Colonic mucosa (tissue), 4 donors: Measurements from ENCODE around the gene ZNF212. TPM values are rescaled to one million over a fixed set of nuclear protein-coding genes. Genes with fewer than 3 reads are reported as not detected.

Experiments
- DNase-seq: peaks from one replicate; pipeline ENCODE4 v3.0.0-alpha.2; 2020
- H3K27ac ChIP-seq: fragments of 200-600 bp; one replicate; pipeline ENCODE4 v1.8.0; 2021
- H3K27me3 ChIP-seq: fragments of 200-600 bp; one replicate; pipeline ENCODE4 v1.8.0; 2021
- H3K36me3 ChIP-seq: fragments of 200-600 bp; one replicate; pipeline ENCODE4 v1.8.0; 2021
- H3K4me1 ChIP-seq: fragments of 200-600 bp; one replicate; pipeline ENCODE4 v1.8.0; 2021; ENCODE audit warnings: mild to moderate bottlenecking
- H3K4me3 ChIP-seq: fragments of 200-600 bp; one replicate; pipeline ENCODE4 v1.8.0; 2021
- H3K9ac ChIP-seq, 2 donors: one replicate each; pipeline ENCODE4 v1.7.0; 2013; ENCODE audit warnings: control low read depth in 2 of 2, low read depth in 2 of 2, low read length in 2 of 2
- H3K9me3 ChIP-seq: fragments of 200-600 bp; one replicate; pipeline ENCODE4 v1.8.0; 2021
- intact Hi-C: fragments of 100-400 bp; cut with DNase I; formaldehyde crosslinking; loops from one replicate; pipeline ENCODE4 v1.14.1; 2022
- total RNA-seq, 2 donors: library from RNA; stranded (reverse); fragmentation: NEBNext Ultra II Directional in 1 of 2; extraction: Animal tissue kit (Norgen Biotek cat#: 25700) in 1 of 2; gene quantifications; one replicate each; pipeline ENCODE4 v1.2.1, GENCODE V29; 2021
- TF ChIP-seq, protein P1 (sequence below): fragments of 200-600 bp; IDR thresholded peaks from one replicate; pipeline ENCODE4 v1.8.0; 2022; ENCODE audit warnings: antibody characterized with exemption, mild to moderate bottlenecking
- donor health status: healthy.
- donor health status: DM: no; HTN: no; CAD: no.
- donor health status: DM: no; HTN: no; CAD: no.

The ZNF212 gene
- total RNA-seq, 2 donors from 2014 or later, result 9.8 to 10.4 TPM

DNA sequence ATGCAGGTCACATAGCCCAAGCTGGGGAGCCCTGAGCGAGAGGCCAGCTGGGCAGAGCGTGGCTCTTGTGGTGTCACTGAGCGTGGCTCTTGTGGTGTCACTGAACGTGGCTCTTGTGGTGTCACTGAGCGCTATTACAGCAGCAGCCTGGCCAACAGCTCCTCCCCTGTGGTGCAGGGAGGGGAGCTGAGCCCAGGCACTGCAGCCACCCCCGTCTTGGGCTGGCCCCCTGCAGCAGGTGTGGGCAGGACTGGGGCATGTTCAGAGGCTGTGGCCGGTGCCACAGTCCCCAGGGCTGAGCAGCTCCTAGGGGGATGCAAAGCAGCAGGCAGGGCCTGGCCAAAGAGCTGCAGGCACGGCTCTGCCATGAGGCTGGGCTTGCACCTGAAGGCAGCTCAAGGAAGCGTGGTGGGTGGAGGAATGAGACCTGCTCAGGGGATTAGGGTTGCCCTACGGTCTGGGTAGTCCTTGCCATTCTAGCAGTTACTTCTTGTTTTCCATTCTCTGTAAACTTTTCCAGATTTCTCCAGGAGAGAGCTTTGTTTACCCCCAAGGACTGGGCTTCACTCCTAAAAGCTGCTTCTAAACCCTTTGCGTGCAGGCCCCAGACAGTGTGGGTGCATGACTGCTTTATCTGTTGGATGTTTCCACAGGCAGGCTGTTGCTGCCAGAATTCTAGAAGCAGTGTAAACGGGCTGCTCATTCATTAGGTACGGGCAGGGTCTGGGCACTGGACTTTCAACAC lies 51.8 kb downstream of the ZNF212 start:
- H3K9ac ChIP-seq, result no peak overlapping the region
- no peak overlapping the region for H3K4me3 ChIP-seq
- intact Hi-C loops, result no loop called here
- H3K27ac ChIP-seq, result no peak overlapping the region
- TF ChIP-seq, protein P1, sequence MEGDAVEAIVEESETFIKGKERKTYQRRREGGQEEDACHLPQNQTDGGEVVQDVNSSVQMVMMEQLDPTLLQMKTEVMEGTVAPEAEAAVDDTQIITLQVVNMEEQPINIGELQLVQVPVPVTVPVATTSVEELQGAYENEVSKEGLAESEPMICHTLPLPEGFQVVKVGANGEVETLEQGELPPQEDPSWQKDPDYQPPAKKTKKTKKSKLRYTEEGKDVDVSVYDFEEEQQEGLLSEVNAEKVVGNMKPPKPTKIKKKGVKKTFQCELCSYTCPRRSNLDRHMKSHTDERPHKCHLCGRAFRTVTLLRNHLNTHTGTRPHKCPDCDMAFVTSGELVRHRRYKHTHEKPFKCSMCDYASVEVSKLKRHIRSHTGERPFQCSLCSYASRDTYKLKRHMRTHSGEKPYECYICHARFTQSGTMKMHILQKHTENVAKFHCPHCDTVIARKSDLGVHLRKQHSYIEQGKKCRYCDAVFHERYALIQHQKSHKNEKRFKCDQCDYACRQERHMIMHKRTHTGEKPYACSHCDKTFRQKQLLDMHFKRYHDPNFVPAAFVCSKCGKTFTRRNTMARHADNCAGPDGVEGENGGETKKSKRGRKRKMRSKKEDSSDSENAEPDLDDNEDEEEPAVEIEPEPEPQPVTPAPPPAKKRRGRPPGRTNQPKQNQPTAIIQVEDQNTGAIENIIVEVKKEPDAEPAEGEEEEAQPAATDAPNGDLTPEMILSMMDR, result no peak
- no peak for DNase-seq
- no peaks in the 10 kb centered on the region for H3K4me1 ChIP-seq
- H3K9me3 ChIP-seq, result no peaks in the 10 kb centered on the region
- H3K27me3 ChIP-seq, result no peaks in the 10 kb centered on the region
- no peaks in the 10 kb centered on the region for H3K36me3 ChIP-seq

DNA sequence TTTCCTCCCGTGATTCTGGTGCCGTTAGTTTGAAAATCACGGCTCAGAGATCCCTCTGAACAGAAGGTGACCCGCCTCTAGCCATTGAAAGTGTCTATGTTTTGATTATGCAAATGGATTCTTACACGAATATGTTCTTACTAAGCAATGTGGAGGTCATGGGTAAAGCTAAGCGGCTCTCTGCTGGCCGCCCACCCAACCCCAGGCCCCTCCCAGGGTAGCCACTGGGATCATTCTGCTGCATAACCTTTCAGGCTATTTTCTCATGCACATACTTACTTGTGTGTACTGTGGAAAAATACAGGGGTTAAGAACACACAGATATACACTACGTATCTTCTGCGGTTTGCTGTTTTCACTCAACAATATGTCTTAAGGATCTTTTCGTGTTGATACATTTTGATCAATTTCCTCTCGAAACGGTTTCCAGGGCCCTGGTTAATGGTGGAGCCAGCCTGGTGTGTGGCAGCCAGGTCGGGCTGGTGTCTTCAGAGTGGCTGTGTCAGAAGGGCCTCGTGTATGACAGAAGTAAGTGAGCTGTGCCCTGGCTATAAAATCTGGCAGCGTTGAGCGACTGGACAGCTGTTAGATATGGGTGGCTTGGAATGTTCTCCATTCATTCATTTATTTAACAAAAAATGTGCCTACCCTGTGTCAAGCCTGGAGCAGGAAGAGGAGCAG lies 52.5 kb downstream of the ZNF212 start:
- Histone ChIP-seq H3K27ac (no peak overlapping the region), H3K9me3 (no peaks in the 10 kb centered on the region), H3K4me3 (no peak overlapping the region), H3K27me3 (no peaks in the 10 kb centered on the region), H3K36me3 (no peaks in the 10 kb centered on the region), H3K9ac (no peak overlapping the region), H3K4me1 (no peaks in the 10 kb centered on the region)
- no peak for DNase-seq
- TF ChIP-seq, protein P1, result no peak
- intact Hi-C loops, result no loop called here

DNA sequence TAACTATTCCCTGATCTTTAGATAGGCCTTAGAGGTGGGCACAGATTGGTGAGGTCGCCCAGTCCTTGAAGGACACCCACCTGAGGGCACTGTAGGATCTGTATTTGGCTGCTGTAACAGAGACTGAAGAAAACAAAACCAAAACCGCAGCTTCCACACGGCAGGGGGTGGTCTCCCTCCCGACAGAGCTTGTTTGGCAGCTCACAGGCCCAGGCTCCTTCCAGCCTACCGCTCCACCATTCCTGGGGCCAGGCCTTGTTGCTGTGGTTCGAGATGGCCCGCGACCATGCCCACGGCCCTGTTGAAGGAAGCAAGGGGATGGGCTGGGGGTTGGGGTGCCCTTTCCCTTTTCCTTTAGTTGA lies 53.0 kb downstream of the ZNF212 start:
- Histone ChIP-seq H3K9me3 (no peaks in the 10 kb centered on the region), H3K4me3 (no peak overlapping the region), H3K36me3 (no peaks in the 10 kb centered on the region), H3K27ac (no peak overlapping the region), H3K27me3 (no peaks in the 10 kb centered on the region), H3K4me1 (no peaks in the 10 kb centered on the region), H3K9ac (no peak overlapping the region)
- no peak for DNase-seq
- intact Hi-C loops, result no loop called here
- TF ChIP-seq, protein P1, result no peak

DNA sequence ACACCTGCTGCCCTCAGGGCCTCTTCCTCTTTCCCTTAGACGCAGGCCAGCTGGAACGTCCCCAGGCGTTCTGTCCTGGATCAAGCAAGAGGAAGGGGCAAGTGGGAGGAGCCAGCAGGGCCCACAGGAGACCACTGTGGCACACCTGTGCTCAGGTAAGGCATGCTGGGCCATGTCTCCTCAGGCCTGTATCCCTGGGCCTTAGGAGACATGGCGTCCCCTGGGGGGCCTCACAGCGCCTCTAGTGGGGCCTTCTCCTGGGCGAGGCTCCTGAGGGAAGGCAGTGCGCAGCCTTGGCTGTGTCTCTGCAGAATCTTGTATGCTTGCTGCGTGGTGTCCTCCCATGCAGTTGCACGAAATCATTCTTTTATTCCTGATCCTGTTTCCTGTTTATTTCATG lies 53.9 kb downstream of the ZNF212 start:
- no peak overlapping the region for H3K4me3 ChIP-seq
- H3K36me3 ChIP-seq, result no peaks in the 10 kb centered on the region
- no peak for DNase-seq
- H3K9me3 ChIP-seq, result no peaks in the 10 kb centered on the region
- TF ChIP-seq, protein P1, result no peak
- H3K9ac ChIP-seq, result no peak overlapping the region
- H3K27ac ChIP-seq, result no peak overlapping the region
- H3K4me1 ChIP-seq, result no peaks in the 10 kb centered on the region
- no peaks in the 10 kb centered on the region for H3K27me3 ChIP-seq
- intact Hi-C loops, result no loop called here

DNA sequence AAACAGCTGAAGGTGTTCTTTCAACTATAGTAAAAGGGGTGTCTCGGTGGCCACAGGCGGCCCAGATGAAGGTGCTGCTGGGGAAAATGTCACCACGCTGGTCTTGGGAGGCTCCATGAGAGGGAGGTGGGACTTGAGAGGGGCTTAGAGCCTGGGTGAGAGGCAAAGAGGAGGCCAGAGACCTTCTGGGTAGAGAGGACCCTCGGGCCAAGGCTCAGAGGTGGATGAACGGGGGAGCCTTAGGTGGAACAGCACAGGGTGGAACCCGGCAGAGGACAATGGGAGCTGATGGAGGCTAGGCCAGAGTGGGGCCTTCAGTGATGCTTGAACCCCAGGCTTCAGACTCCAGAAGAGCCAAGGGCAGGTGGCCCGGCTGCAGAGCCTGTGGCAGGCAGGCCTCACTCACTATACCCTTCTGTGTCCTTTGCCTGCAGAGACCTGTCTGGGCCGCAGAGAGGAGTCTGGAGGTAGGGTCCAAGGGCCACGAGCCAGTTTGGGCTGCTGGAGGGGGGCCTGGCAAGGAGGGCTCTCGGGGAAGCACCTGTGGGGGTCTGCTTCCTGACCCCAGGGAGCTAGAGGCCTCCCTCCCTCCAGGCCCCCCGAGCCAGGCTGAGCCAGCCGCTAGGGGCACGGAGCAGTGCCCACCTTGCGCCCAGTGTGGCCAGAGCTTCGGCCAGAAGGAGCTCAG lies 54.6 kb downstream of the ZNF212 start:
- no peak overlapping the region for H3K9ac ChIP-seq
- intact Hi-C loops, result no loop called here
- no peak for DNase-seq
- no peak overlapping the region for H3K27ac ChIP-seq
- no peaks in the 10 kb centered on the region for H3K4me1 ChIP-seq
- H3K4me3 ChIP-seq, result no peak overlapping the region
- H3K9me3 ChIP-seq, result no peaks in the 10 kb centered on the region
- no peaks in the 10 kb centered on the region for H3K36me3 ChIP-seq
- TF ChIP-seq, protein P1, result no peak
- no peaks in the 10 kb centered on the region for H3K27me3 ChIP-seq
